HCT116 (cell line): ENCODE results near the gene ST3GAL6.

Source experiments
- CEBPB ChIP-seq: IDR thresholded peaks from 2 replicates; pipeline ENCODE4 v1.6.1; 2012; ENCODE audit warnings: low read depth
- EZH2 ChIP-seq: fragments of 200-600 bp; sonication (generic); IDR thresholded peaks from 2 replicates; pipeline ENCODE4 v1.6.1; 2017; ENCODE audit warnings: antibody characterized with exemption, mixed run types
- EZH2phosphoT487 ChIP-seq: fragments of 200-600 bp; IDR thresholded peaks from 2 replicates; pipeline ENCODE4 v1.6.1; 2018; ENCODE audit warnings: antibody characterized with exemption, borderline replicate concordance
- JUND ChIP-seq: IDR thresholded peaks from 2 replicates; pipeline ENCODE4 v1.6.1; 2012
- POLR2A ChIP-seq: IDR thresholded peaks from 2 replicates; pipeline ENCODE4 v1.7.0; 2011; ENCODE audit warnings: borderline replicate concordance; ENCODE audit not compliant: insufficient read depth, insufficient read length; ENCODE audit errors: extremely low read depth
- POLR2AphosphoS5 ChIP-seq: IDR thresholded peaks from 2 replicates; pipeline ENCODE4 v1.6.1; 2011; ENCODE audit warnings: mild to moderate bottlenecking, low read depth, low read length, moderate library complexity
- SIN3A ChIP-seq: IDR thresholded peaks from 2 replicates; pipeline ENCODE4 v1.6.1; 2012; ENCODE audit warnings: low read depth
- SRF ChIP-seq: IDR thresholded peaks from 2 replicates; pipeline ENCODE4 v1.6.1; 2012; ENCODE audit warnings: low read depth
- TCF7L2 ChIP-seq: IDR thresholded peaks from 2 replicates; pipeline ENCODE4 v1.7.0; 2011; ENCODE audit warnings: borderline replicate concordance, inconsistent platforms; ENCODE audit not compliant: insufficient read depth, insufficient read length; ENCODE audit errors: extremely low read depth
- TF ChIP-seq, protein P1 (sequence below), 3 experiments: fragments of 200-600 bp in 1 of 3; sonication (generic) in 1 of 3; IDR thresholded peaks in 2 of 3; conservative IDR thresholded peaks in 1 of 3; 2 replicates each; pipeline ENCODE4 v1.5.1; 2012 to 2017; ENCODE audit warnings: low read depth in 2 of 3, low read length in 2 of 3, antibody characterized with exemption in 1 of 3, borderline replicate concordance in 1 of 3, control low read depth in 1 of 3, mild to moderate bottlenecking in 1 of 3, mixed read lengths in 1 of 3, mixed run types in 1 of 3, moderate library complexity in 1 of 3; ENCODE audit not compliant: insufficient read depth in 1 of 3

DNA sequence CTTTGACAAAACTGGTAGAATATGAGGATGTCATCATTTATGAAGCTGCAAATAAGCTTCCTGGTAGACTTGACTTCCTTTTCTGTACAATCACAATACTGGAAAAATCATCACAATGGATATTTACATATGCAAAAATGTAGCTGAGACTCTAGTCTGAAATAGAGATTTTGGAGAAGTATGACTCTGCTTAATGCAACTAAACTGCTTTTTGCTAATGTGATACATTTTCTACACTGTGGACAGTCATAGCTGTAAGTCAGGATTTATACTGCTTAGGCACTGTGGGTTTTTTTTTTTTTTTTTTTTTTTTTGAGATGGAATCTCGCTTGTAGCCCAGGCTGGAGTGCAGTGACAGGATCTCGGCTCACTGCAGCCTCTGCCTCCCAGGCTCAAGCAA, 34.5 kb upstream of the ST3GAL6 start:
- TF ChIP-seq, protein P1, sequence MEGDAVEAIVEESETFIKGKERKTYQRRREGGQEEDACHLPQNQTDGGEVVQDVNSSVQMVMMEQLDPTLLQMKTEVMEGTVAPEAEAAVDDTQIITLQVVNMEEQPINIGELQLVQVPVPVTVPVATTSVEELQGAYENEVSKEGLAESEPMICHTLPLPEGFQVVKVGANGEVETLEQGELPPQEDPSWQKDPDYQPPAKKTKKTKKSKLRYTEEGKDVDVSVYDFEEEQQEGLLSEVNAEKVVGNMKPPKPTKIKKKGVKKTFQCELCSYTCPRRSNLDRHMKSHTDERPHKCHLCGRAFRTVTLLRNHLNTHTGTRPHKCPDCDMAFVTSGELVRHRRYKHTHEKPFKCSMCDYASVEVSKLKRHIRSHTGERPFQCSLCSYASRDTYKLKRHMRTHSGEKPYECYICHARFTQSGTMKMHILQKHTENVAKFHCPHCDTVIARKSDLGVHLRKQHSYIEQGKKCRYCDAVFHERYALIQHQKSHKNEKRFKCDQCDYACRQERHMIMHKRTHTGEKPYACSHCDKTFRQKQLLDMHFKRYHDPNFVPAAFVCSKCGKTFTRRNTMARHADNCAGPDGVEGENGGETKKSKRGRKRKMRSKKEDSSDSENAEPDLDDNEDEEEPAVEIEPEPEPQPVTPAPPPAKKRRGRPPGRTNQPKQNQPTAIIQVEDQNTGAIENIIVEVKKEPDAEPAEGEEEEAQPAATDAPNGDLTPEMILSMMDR (IDR thresholded peaks at IDR 0.05 in 2 of 3, conservative IDR thresholded peaks at IDR 0.05 in 1 of 3; ENCODE audit: borderline replicate concordance in 1 of 3, insufficient read depth in 1 of 3, low read depth in 2 of 3, low read length in 2 of 3) = no peak
- TF ChIP-seq JUND (no peak), EZH2phosphoT487 (no peak), POLR2AphosphoS5 (no peak), EZH2 (no peak), SIN3A (no peak), CEBPB (no peak), SRF (no peak), POLR2A (no peak), TCF7L2 (no peak)
